HG02610 (cell line): ENCODE data around the gene ZNF792.
A peak's percentile ranks its signal among the peaks of the same experiment; 100 is the strongest.
"Not testable (repeated sequence)": the region's sequence is repeated elsewhere in the genome, so short reads cannot be mapped to it uniquely, and the experiment has no call there.

ENCODE experiments used
- ATAC-seq: cut with Tn5 transposase; IDR thresholded peaks from one replicate; pipeline ENCODE4 v1.9.1; 2021; ENCODE audit warnings: mild to moderate bottlenecking, moderate library complexity; ENCODE audit not compliant: unreplicated experiment

Gene ZNF792

GRCh38 chr19:34998777-34999497 is 34.9 kb upstream of the ZNF792 start:
- peak; percentile 12 for ATAC-seq

GRCh38 chr19:34998224-34998623 is 34.2 kb upstream of the ZNF792 start:
- ATAC-seq, result not testable (repeated sequence)

GRCh38 chr19:34997071-34997617 is 33.1 kb upstream of the ZNF792 start:
- no peak for ATAC-seq

DNA sequence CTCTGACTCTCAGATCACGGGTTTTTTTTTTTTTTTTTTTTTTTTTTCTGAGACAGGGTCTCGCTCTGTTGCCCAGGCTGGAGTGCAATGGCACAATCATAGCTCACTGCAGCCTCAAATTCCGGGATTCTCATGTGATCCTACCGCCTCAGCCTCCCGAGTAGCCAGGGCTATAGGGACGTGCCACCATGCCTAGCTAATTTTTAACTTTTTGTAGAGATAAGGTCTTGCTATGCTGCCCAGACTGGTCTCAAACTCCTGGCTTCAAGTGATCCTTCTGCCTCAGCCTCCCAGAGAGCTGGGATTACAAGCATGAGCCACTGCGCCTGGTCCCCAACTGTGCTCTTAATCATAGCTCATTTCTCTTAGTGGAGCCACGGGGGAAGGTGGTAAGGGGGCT is 31.5 kb upstream of the ZNF792 start:
- no peak for ATAC-seq

GRCh38 chr19:34994643-34995541 is 30.9 kb upstream of the ZNF792 start:
- no peak for ATAC-seq

DNA sequence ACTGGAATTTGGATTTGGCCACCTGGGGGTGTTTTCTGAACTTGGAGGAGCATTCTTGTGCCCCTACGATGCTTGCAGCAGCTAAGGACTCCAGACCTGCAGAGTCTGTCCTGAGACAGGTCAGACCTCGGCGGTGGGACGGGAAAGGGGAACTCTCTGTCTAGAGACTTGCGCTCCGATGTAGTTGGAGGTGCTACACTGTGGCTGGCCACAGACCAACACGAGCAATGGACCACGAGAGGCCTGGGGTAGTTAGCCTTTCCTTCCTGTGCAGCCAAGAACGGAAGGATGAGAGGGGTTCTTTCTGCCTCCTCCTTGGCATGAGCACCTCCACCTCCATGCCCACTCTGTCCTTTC is 30.2 kb upstream of the ZNF792 start:
- no peak for ATAC-seq

DNA sequence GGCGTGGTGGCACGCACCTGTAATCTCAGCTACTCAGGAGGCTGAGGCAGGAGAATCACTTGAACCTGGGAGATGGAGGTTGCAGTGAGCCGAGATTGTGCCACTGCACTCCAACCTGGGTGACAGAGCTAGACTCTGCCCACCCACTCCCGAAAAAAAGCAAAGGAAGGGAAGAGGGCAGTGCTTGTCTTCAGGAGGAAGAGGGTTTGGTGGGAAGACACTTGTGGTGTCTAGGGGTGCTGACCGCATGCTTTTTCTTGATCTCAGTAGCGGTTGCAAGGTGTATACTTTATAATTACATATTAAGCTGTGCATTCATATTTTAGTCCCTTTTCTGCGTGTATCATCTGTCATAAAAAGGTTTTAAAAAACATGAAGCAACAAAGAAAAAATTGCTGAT is 28.6 kb upstream of the ZNF792 start:
- ATAC-seq, result not testable (repeated sequence)

GRCh38 chr19:34991542-34992333 is 27.7 kb upstream of the ZNF792 start:
- ATAC-seq, result no peak

- no peak for ATAC-seq
These were observed 26.7 kb upstream of the ZNF792 start for GRCh38 chr19:34990578-34991192.

- ATAC-seq, result no peak
These were observed 25.3 kb upstream of the ZNF792 start for GRCh38 chr19:34989298-34989697.

DNA sequence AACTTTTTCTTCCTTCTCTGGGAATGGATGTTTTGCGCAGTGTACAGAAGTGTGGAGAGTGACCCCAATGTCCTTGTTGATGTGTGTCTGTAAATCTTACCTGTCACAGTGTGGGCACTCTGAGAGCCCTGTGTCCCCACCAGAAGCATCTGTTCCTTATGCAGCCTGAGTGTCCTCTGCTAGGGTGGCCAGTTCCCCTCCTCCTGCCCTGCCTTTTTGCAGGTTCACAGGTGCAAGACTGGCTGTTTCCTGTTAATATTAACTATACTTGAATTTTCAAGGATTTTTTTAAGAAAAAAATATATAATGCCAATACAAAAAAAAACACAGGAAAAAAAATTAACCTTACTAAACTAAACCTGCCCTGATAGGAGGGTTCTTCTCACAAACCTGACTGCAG is 24.1 kb upstream of the ZNF792 start:
- ATAC-seq, result no peak

DNA sequence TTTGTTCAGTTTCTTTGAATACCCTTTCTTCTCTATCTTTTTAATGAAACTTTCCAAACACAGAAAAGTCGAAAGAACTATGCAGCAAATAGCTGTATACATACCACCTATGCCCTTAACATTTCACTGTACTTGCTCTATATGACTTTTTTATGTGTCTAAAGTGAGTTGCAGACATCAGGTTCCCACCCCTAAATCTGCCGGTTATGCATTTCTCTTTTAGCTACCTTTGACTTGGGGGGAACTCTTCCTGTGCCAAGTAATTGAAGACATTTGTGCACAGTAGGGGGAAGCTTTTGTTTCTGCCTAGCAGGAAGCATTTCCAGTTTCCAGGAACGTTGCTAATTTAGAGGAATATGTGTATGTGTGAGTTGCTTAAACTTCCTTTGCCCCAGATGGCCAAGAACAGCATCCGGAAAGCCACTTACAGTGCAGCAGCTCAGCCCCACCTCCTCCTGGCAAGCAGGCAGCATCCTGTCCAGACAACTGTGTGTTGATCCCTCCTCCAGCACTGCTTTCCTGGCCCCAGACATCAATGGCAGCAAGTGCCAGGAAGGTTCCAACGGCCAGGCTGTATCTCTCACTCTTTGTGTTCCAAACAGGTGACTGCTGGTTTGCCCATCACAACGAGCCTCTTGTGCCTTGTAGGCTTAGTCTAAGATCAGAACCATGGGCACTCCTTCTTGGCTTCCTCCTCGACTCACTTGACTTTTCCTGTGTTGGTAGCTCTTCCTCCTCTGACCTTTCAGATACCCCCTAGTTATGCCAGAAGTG is 21.4 kb upstream of the ZNF792 start:
- ATAC-seq, result no peak

- no peak for ATAC-seq
These were observed 20.3 kb upstream of the ZNF792 start for GRCh38 chr19:34984287-34984686.

GRCh38 chr19:34983786-34984185 is 19.8 kb upstream of the ZNF792 start:
- no peak for ATAC-seq

DNA sequence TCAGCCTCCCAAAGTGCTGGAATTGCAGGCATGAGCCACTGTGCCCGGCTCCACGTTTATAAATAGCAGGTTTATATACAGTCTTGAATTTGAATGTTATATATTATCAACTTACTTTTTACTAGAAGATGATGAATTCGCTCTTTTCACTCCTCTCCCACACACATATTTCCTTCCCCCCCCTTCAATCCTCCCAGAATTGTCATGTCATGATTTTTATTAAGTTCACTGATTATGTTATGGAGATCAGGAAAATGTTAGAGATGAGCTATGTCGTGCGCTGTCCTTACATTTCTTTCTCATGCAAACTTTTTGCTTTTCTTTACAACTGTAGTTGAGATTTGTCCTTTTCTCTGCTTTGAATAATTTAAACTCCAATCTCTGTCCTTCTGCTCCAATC is 18.2 kb upstream of the ZNF792 start:
- ATAC-seq, result no peak

DNA sequence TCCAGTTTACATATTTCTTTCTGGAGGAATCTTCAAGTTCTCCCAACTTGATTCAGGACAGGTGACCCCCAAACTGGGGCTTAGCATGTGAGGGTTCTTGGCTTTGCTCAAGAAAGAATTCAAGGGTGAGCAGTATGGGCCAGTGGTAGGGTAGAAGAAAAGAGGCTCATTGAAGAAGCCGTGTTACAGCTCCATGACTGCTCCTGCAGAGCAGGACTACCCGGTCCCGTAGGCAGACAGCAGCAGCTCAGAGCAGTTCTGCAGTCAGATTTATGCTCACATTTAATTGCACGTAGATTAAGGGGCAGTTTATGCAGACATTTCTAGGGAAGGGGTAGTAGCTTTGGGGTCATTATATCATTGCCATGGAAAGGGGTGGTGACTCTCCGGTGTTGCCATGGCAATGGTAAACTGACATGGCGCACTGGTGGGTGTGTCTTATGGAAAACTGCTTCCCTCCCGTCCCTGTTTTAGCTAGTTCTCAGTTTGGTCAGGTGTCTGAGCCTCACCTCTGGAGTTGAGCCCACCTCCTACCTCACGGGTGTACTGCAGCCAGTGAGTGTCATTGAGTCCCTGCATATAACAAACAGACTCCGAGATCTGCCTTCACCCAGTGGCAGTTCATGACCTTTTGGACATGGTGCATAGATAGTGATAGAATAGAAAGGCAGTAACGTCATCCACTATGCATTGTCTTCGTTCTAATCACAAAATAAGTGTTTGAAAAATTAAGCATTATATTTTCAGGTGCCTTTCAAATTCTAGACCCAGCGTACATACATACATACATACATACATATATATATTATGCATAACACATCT is 16.0 kb upstream of the ZNF792 start:
- ATAC-seq, result no peak

DNA sequence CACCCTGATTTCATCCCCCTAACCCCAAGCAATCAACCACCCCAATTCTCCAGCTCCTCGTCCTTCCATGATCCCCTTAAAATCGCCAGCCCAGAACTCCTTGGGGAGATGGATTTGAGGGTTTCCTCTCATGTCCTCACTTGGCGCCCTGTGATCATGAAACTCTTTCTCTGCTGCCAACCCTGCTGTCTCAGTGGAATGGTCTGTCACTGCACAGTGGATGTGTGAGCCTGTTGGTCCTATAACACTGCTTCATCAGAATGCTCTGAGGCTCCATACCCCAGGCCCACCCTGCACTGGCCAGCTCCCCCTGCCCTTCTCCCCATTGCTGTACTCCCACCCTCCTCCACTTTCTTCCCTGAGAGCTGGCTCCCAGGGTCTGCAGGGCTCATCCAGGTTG is 12.6 kb upstream of the ZNF792 start:
- ATAC-seq, result no peak

DNA sequence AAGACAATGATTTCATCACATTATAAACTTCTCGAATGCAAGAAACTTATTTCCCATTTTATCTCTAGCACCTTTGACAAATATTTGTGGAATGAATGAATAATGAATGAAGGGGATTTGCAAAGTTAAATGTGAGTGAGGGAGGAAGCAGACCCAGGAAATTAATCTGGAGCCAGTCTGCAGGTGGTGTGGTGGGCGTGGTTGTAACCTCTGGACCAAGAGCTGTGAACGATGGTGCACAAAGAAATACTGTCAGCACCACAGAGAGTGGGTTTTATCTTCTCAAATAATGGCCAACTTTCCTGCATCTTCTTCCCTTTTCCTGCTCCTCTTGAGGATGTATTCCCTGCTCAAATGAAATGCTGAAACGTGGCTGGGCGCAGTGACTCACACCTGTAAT is 11.0 kb upstream of the ZNF792 start:
- ATAC-seq, result no peak

GRCh38 chr19:34974646-34975045 is 10.6 kb upstream of the ZNF792 start:
- no peak for ATAC-seq
